B cell (primary cell): ENCODE results near the gene PLCG1.

Experiments used
- EZH2 ChIP-seq: IDR thresholded peaks from 2 replicates; pipeline ENCODE4 v1.6.1; 2012; ENCODE audit warnings: borderline replicate concordance, low read depth, mild to moderate bottlenecking, moderate library complexity, low read length; ENCODE audit not compliant: insufficient read depth, poor library complexity, severe bottlenecking
- TF ChIP-seq, protein P1 (sequence below): fragments of 200-600 bp; IDR thresholded peaks from one replicate; pipeline ENCODE4 v1.8.0; 2022; ENCODE audit warnings: antibody characterized with exemption, mild to moderate bottlenecking

DNA sequence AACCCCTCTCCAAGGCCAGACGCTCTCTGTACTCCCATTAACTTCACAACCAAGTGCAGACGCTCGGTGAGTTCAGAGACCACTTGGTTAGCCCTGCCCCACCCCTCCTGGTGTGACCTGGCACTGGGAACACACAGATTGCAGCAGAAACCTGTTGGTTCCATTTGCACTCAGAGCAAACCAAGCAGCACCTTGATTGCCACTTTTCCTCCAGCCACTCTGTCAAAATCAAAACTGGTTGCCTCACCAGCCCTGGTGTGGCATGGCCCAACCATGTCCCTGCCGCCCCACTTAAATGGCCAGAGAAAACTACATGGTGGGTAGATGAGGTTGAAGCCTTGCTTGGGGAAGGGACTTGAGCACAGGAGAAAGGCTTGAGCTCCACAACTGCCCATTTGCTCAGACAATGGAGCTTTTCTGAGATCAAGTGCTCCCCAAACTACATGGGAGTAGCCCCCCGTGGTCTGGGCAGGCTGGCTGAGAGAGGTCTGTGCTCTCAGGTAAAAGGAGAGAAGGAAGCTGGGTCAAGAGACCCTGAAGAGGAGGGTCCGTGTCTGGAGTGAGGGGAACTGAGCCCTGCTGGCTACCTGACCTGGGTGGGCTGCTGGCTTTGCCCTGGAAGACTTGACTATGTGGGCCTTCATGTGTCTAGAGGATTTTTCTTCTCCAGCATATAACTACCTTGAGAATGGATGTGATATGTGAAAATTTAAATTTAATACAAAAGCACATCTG lies 43.4 kb downstream of the PLCG1 start:
- TF ChIP-seq, protein P1, sequence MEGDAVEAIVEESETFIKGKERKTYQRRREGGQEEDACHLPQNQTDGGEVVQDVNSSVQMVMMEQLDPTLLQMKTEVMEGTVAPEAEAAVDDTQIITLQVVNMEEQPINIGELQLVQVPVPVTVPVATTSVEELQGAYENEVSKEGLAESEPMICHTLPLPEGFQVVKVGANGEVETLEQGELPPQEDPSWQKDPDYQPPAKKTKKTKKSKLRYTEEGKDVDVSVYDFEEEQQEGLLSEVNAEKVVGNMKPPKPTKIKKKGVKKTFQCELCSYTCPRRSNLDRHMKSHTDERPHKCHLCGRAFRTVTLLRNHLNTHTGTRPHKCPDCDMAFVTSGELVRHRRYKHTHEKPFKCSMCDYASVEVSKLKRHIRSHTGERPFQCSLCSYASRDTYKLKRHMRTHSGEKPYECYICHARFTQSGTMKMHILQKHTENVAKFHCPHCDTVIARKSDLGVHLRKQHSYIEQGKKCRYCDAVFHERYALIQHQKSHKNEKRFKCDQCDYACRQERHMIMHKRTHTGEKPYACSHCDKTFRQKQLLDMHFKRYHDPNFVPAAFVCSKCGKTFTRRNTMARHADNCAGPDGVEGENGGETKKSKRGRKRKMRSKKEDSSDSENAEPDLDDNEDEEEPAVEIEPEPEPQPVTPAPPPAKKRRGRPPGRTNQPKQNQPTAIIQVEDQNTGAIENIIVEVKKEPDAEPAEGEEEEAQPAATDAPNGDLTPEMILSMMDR = no peak
- no peak for TF ChIP-seq EZH2
